ENCODE measurements around the gene NMT1.
"Not testable (repeated sequence)": the region's sequence is repeated elsewhere in the genome, so short reads cannot be mapped to it uniquely, and the experiment has no call there.

NMT1 gene

GRCh38 chr17:45123076-45123770 lies 62.1 kb downstream of the NMT1 start:
- no peak for TF ChIP-seq CTCF (IDR thresholded peaks at IDR 0.05; ENCODE audit: control insufficient read depth, insufficient read depth, low read depth, low read length, missing control alignments)
- H3K4me3 ChIP-seq (ENCODE audit: control insufficient read depth, low read depth, low read length): no peak overlapping the region
- DNase-seq (ENCODE audit: low read depth): no peak

GRCh38 chr17:45123930-45124796 lies 63.0 kb downstream of the NMT1 start:
- no peak for TF ChIP-seq CTCF (IDR thresholded peaks at IDR 0.05; ENCODE audit: control insufficient read depth, insufficient read depth, low read depth, low read length, missing control alignments)
- no peak for DNase-seq (ENCODE audit: low read depth)

GRCh38 chr17:45124797-45125122 lies 63.6 kb downstream of the NMT1 start:
- DNase-seq (ENCODE audit: low read depth); H3K4me3 ChIP-seq (ENCODE audit: control insufficient read depth, low read depth, low read length): not testable (repeated sequence)

More at GRCh38 chr17:45123930-45124796, 63.0 kb downstream of the NMT1 start:
- no peak overlapping the region for H3K4me3 ChIP-seq (ENCODE audit: control insufficient read depth, low read depth, low read length)

GRCh38 chr17:45125509-45125908 lies 64.4 kb downstream of the NMT1 start:
- no peak overlapping the region for H3K4me3 ChIP-seq (ENCODE audit: control insufficient read depth, low read depth, low read length)
- TF ChIP-seq CTCF (IDR thresholded peaks at IDR 0.05; ENCODE audit: control insufficient read depth, insufficient read depth, low read depth, low read length, missing control alignments): no peak
- no peak for DNase-seq (ENCODE audit: low read depth)

GRCh38 chr17:45127207-45127547 lies 66.1 kb downstream of the NMT1 start:
- no peak for TF ChIP-seq CTCF (IDR thresholded peaks at IDR 0.05; ENCODE audit: control insufficient read depth, insufficient read depth, low read depth, low read length, missing control alignments)
- no peak overlapping the region for H3K4me3 ChIP-seq (ENCODE audit: control insufficient read depth, low read depth, low read length)
- no peak for DNase-seq (ENCODE audit: low read depth)

- TF ChIP-seq CTCF (IDR thresholded peaks at IDR 0.05; ENCODE audit: control insufficient read depth, insufficient read depth, low read depth, low read length, missing control alignments): no peak
- DNase-seq (ENCODE audit: low read depth): no peak
- no peak overlapping the region for H3K4me3 ChIP-seq (ENCODE audit: control insufficient read depth, low read depth, low read length)
Observed at GRCh38 chr17:45127548-45128300, 66.6 kb downstream of the NMT1 start.

- H3K4me3 ChIP-seq (ENCODE audit: control insufficient read depth, low read depth, low read length): no peak overlapping the region
- no peak for DNase-seq (ENCODE audit: low read depth)
- no peak for TF ChIP-seq CTCF (IDR thresholded peaks at IDR 0.05; ENCODE audit: control insufficient read depth, insufficient read depth, low read depth, low read length, missing control alignments)
Observed at GRCh38 chr17:45128331-45128730, 67.2 kb downstream of the NMT1 start.
